ENCODE data around the gene NUP88.

DNA sequence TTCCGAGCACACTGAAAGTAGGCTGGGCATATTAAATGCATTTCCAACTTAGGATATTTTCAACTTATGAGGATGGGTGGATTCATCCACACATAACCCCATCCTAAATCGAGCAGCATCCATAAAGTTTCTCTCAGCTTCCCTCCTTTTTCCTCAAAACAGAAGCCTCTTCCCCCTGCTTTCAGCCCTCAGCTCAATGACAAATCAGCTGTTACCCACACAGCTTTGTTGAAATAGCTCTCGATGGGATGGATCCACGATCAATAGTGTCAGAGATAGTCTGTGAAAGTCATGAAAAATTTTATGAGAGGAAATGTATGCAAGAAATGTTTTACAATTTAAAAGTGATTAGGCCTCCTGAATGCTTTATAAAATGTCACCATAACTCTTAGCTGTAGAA, 46.8 kb upstream of the NUP88 start:
- TF ChIP-seq, protein P1, sequence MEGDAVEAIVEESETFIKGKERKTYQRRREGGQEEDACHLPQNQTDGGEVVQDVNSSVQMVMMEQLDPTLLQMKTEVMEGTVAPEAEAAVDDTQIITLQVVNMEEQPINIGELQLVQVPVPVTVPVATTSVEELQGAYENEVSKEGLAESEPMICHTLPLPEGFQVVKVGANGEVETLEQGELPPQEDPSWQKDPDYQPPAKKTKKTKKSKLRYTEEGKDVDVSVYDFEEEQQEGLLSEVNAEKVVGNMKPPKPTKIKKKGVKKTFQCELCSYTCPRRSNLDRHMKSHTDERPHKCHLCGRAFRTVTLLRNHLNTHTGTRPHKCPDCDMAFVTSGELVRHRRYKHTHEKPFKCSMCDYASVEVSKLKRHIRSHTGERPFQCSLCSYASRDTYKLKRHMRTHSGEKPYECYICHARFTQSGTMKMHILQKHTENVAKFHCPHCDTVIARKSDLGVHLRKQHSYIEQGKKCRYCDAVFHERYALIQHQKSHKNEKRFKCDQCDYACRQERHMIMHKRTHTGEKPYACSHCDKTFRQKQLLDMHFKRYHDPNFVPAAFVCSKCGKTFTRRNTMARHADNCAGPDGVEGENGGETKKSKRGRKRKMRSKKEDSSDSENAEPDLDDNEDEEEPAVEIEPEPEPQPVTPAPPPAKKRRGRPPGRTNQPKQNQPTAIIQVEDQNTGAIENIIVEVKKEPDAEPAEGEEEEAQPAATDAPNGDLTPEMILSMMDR (IDR thresholded peaks at IDR 0.05; ENCODE audit: low read length), result no peak
- TF ChIP-seq EZH2 (optimal IDR thresholded peaks at IDR 0.05; ENCODE audit: low read depth, low read length), result no peak

Data from MM.1S (cell line).